NCI-H2196 treated with DMSO at 0.1 percent for 48 hours (cell line): ENCODE data around the gene F2RL2.

Source experiments
- DNase-seq: peaks from one replicate; lab custom pipeline; 2025; ENCODE audit not compliant: unreplicated experiment; lab: John Stamatoyannopoulos, UW

The F2RL2 gene, protein sequence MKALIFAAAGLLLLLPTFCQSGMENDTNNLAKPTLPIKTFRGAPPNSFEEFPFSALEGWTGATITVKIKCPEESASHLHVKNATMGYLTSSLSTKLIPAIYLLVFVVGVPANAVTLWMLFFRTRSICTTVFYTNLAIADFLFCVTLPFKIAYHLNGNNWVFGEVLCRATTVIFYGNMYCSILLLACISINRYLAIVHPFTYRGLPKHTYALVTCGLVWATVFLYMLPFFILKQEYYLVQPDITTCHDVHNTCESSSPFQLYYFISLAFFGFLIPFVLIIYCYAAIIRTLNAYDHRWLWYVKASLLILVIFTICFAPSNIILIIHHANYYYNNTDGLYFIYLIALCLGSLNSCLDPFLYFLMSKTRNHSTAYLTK

DNA sequence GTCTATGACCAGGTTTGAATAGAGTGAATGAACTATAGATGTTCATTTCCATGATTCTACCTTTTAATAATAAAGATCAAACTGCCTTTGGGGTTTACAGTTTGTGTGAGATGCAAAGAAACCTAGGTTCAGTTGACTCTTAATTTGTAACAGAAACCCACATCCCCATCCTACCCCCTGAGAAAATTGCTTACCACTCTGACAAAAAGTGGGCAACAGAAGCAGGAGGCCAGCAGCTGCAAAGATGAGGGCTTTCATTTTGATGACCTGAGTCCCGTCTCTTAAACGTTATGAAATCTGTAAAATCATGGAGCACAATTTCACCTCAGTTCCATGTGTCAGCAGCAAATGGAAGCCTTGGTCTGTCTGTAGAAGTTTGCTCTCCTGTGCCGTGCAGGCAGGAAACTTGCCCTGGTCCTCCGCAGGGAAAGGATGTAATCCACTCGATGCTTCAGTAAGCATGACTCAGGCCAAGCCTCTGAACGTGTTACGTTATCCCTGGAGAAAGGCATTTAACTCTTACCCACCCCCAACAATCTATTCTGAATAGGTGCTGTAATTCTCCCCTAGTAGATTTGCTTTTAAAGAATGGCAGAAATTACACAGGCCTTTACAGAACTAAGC, at the start of gene F2RL2:
Gene F2RL2, minus strand, starts transcription at position 431 of the 624 bp plus-strand sequence. Its CDS starts 173 bp downstream, at position 258.
- DNase-seq = no peak

DNA sequence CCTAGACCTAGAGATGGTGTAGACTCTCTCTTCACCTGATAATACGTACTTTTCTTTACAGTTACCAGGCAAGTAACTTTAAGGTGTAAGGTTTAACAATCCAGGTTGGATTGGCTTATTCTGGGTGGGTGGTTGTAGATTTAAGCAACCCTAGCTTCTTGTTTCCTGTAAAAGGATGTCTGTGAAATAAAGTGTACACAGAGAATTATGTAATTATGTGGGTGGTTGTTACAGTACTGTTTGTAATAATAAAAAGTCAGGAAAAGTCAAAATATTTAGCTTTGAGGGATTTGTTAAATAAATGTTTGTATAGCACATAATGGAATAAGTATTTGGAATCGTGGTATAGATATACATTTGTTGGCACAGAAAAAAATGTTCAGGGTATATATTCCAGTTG, 49.0 kb upstream of the F2RL2 start:
- no peak for DNase-seq

DNA sequence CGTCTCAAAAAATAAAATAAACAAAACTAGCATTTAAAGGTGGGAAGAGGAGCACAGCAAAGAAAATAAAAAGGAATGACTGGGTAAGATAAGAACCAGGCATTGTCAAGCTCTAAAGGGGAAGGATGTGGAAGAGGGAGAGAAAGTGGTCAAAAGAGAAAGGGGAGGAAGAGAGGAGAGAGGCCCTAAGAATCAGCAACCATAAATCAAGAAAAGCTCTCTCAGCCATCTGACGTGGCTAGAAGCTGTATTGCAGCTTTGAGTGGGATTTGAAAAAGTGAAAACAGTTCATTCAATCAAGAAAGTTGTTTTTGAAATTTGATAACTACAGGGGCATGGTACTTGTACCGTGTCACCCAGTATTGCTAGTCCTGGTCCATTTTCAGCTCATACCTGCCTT, 47.3 kb upstream of the F2RL2 start:
- no peak for DNase-seq

DNA sequence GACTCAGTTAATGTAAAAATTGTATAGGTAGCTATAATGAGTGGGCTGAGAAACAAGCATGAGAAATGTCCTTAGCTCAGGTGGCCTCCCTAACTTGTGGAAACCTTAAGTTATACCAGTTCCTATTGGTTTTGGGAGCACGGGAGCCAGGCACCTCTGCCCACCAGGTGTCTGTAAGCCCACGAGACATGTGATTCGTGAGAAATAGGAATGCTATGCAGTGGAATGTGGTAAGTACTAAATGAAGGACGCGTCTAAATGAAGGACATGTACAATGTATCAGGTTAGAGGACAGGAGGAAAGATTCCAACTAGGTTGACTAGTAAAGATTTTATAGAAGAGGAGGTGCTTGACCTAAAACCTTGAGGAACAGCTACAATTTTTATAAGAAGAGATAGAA, 46.0 kb upstream of the F2RL2 start:
- no peak for DNase-seq

DNA sequence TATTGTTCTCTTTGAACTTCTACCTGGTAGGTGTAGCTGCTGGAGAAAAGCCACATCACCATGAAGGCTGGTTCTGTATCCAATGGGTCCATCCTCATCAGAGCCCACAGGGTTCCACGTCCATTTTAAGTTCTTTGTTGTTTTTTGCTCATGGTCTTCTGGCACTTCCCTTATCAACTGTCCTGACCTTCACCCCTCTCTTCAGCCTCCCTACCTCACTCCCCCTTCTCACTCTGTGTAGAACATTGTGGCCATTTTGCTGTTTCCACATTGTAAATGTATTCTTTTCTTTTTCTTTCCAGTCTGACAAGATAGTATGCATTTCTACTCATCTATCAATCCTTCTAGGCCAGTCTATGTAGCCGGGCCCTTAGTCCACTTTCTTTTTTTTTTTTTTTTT, 44.3 kb upstream of the F2RL2 start:
- no peak for DNase-seq

DNA sequence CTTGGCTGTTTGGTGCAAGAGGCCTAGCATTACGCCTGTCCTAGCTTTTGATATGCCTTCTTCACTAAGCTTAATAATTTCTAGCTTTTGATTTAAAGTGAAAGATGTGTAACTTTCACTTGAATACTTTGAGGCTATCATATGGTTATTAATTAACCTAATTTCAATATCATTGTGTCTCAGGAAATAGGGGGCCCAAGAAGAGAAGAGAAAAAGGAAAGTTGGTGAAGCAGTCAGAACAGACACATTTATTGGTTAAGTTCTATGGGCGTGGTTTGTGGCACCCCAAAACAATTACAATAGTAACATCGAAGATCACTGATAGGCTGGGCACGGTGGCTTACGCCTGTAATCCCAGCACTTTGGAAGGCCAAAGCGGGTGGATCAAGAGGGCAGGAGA, 40.9 kb upstream of the F2RL2 start:
- DNase-seq = no peak

DNA sequence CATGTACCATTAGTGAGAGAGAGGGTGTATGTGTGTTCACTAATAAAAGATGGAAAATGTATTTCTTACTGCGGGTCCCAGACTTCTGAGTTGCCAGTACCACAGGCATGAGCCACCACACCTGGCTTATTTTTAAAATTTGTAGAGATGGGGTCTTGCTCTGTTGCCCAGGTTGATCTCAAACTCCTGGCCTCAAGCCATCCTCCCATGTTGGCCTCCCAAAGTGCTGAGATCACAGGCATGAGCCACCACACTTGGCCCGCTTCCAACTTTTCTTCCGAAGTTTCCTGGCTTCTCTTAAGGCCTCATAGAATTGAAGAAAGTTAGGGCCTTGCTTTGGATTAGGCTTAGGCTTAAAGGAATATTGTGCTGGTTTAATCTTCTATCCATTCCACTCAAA, 40.4 kb upstream of the F2RL2 start:
- no peak for DNase-seq

DNA sequence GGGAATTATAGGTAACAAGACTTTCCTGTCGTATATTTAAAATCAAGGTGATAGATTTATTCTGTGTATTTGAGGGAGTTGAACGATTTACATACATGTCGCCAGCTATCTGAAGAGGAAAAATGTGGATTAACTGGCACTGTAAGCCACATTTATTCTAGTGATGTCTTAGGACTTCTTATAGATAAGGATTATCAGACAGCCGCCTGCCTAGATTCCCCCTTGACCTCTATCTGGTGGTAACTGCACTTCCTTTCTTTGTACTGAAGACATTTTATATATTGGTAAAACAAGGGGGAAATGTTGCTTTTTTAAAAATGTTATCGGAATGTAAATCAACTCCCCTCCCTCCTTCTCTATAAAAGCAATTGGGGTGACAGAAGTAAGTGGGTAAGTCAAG, 39.3 kb upstream of the F2RL2 start:
- DNase-seq = no peak

DNA sequence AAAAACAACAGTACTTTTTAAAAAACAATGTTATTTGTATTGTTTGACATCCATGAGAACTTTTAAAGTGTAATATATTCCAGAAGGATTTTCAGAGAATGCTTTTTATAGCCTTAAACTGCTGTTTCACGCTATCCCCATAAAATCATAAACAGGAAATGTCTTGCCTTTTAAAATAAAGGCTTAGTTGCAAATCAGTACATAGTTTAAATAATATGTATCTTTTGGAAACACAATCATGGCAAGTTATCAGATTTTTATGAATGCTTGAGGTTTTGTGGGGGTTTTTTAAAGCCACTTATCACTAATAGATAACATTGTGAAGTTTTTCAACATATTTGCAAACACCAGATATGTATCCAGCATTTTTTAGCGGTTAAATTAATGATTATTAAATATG, 37.2 kb upstream of the F2RL2 start:
- no peak for DNase-seq

DNA sequence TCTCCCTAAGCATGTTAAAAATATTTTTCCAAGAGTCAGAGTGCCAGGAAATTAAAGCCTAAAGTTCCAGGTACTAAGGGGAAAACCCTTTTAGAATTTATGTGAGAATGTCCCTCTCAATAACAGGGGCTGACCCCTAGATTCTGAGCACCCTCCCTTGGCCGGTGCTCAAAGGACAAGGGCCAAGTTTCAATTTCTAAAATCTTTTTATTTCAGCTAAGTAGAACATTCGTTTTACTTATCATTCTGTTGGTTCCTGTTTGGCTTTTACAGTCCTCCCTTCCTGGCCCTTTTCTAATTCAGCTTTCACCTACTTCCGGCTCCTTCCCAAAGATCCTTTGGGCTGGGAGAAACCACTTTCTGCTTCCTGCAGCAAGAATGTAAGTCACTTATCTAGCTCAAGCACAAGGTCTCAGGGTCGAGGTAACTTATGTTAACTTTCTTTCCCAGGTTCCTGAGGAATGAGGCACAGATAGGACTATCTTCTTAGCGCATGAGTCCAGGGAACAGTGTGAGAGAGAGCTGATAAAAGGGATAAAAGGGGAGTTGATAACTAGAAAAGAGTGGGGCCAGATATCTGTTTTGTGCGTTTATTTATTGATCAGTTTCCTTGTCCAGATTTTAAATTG, 34.6 kb upstream of the F2RL2 start:
- DNase-seq = no peak

DNA sequence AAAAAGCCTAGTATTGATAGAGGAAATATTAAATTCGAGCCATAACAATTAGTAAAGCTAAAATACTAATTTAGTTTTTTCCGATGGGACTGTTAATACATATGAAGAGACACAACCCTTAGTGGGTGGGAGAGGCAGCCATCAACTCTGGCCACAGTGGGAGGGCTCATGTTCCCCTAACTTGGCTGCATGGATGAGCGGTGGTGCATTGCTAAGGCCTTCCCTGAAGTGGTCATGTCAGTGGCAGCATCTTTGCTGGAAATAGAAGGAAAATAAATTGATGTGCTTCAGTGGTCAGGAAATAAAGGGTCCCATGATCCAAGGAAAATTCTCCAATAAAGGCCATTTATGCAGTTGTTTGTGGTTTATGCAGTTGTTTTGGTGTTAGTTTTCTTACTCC, 33.9 kb upstream of the F2RL2 start:
- no peak for DNase-seq

DNA sequence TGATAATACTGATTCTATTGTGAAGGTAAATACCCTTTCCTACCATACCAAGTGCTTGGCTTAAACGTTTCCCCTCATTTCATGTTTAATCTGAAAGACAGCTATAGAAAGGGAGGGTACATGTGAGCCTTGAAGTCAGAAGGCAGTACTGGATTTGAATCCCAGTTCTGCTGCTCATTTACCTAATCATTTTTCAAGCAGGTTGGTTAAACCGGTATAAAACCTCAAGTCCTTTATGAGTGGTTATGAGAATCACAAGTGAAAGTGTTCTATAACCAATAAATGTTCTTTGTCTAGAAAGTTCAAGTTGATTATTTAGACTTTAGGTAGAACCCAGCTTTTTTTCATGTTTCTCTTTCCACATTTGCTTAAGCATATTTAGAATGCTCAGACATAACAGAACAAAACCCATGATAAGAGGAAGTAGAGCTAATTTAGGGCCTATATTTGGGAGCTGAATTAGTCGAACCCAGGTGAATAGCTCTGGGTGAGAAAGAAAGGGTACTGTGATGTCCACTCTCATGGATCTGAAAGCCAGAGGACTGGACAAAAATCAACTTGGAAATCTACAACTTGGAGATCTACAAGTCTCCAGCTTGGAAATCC, 29.7 kb upstream of the F2RL2 start:
- no peak for DNase-seq

DNA sequence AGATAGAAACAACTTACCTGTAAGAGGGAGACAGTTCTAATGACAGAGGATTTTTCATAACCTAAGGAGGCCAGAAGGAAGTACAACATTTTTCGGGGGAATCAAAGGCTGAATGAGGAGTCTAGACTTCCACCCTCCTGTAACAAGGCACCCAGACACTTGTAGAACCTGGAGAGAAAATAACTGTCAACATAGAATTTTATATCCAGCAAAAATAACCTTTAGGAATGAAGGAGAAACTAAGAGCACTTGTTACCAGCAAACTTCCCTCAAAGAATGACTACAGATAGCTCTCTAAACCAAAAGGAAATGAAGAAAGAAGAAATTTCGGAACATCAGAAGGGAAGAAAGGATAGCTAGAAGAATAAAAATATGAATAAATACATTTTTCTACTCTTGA, 25.9 kb upstream of the F2RL2 start:
- DNase-seq = no peak

DNA sequence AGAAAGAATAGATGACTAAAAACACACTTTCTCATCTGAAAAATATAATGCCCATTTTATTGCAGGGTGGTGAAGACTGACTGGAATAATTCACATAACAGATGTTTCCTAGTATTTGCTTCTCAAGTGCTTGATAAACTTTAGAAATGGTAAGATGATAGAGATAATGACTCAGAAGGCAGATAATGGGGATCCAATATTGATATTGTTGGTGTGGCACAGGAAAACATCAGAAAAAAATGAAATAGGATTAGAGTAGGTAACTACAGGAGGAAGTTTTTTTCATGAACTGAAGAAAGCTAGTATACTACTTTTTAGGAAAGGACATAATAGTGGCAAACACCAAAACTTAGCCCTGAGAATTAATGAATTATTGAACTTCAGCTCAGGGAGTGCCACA, 20.2 kb upstream of the F2RL2 start:
- DNase-seq = no peak

DNA sequence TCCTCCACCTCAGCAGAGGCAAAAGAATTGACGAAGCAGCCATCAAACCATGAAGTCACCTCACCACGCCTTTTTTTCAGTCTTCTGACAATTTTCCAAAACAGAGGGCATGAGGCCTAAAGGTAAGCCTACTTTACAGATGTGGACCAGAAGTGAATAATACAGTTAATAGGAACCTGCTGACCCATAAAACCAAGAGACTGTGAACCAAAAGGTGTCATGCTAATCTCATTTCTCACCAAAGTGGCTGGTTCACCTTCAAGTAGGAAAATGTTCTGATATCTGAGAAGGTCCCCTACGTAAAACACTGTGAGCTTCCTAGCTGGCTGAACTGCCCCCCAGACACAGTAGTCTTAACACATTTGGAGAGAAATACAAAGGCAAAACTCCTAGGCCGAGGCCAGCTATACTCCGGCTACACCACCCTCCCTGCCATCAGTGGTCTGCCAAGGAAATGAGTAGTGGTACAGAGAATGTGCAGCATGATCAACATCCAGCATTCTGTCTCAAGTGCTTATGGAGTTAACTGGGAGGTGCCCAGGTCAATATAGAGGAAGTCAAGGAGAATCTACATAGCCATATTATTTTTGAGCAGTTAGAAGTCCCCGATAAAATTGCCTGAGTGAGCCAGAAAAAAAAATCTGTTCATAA, 19.3 kb upstream of the F2RL2 start:
- DNase-seq = no peak

DNA sequence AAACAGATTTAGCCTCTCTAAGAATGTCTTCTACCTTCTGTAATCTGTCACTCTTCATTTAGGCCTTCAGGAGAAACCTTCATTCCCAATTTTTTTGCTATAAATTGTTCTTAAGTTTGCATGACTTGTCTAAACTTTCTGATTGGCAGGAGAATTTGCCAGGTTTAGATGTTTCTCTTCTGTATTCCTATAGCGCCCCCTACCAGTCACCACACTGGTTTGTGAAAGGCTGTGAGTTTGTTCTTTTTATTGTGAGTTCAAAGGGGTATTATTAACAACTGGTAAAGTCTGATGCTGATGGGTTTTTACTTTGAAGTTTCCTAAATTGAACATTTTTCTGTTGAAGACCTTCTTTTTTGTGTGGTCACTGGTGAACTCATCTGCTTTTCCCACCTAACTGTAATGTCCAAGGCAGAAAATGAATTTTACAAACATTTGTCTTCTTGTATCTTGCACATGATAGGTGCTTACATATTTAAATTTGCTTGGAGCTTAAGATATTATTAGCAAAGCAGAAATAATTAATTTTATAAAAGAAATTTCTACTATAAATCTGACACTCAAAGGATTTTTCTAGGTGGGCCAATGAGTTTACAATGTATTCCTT, 18.4 kb upstream of the F2RL2 start:
- no peak for DNase-seq

DNA sequence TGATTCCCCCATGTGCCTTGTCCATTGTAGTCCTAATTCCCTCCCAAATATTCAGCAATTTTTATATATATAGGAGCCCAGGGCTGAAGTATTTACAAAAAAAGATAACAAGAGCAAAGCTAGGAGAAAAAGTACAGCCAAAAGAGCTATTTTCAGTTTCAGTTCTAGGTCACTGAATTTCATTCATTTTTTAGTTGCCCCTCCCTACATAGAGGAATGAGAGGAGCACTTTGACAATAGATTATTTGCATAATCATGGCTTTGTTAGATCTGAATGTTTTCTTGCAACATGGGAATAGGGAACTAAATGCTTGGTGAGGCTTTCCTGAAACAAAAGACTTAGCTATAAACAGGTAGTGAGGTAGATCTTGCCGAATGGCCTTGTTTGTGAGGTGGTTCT, 15.3 kb upstream of the F2RL2 start:
- no peak for DNase-seq

DNA sequence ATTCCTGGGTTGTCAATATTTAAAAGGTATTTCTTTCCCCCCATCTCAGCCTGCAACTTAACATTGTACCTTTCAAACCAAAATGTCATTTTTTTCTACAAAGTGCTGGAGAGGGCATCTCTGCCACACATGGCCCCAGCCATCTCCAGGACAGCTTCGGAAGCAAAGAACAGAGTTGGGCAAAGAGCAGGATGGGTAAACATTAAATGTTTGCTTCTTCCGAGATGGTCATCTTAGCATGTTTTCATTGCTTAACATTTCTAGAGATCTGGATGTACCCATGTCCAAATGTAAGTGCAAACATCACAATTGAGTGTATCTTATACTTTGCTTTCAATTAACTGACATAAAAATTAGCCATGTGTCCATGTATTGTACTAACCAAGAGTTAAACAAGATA, 14.3 kb upstream of the F2RL2 start:
- no peak for DNase-seq

DNA sequence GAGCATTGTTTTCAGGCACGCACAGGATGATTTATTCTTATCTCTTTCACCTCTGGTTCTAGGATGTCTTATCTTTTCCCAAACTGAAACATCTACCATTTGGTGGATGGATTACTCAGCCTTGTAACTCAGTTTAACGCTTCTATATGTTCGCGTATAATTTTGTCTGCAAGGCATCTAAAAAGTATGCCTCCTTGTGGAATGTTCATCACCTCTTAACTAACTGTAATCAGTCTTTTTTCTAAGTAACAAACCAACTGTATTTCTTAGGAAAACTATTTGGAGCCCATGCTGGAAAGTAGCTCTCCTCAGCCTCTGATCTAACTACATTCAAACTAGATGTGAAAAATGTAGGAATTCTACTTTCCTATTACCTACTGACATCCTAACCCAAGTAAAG, 11.5 kb upstream of the F2RL2 start:
- no peak for DNase-seq

DNA sequence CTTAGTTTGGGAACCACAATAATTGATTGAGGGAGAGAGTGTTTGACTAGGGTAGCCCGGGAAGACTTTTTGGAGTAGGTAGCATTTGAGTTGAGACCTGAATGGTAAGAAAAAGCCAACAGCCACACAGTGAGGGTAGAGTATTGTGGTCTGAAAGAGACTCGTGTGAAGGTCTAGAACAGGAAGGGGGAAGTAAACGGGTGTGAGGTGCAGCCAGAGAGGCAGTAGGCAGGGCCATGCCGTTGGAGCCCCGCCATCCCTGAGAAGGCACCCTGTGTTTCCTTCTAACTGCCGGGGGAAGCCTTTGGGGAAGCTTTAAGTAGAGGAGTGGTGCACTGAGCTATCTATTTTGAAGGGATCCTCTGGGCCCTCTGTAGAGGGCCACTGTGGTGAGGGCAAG, 3.5 kb upstream of the F2RL2 start:
- DNase-seq = no peak
